Immature natural killer cell (primary cell): ENCODE data around the gene PRUNE2. TPM values are rescaled to one million over a fixed set of nuclear protein-coding genes. Genes with fewer than 3 reads are reported as not detected.
"Not testable (repeated sequence)": the region's sequence is repeated elsewhere in the genome, so short reads cannot be mapped to it uniquely, and the experiment has no call there.

Experiments used
- DNase-seq, 3 donors: peaks; one replicate each; pipeline ENCODE4 v3.0.0; 2022; ENCODE audit warnings: mixed read lengths in 1 of 3
- H3K27ac Mint-ChIP-seq, 6 donors: one replicate each; pipeline ENCODE4 v1.8.0; 2020; ENCODE audit warnings: mixed read lengths in 6 of 6, mild to moderate bottlenecking in 5 of 6, inconsistent platforms in 4 of 6, moderate library complexity in 3 of 6
- H3K27me3 Mint-ChIP-seq, 3 donors: one replicate each; pipeline ENCODE4 v1.8.0; 2020 to 2021; ENCODE audit warnings: low read depth in 3 of 3, mild to moderate bottlenecking in 3 of 3, mixed read lengths in 3 of 3, moderate library complexity in 3 of 3, inconsistent platforms in 1 of 3
- H3K36me3 Mint-ChIP-seq, 3 donors: one replicate each; pipeline ENCODE4 v1.8.0; 2020; ENCODE audit warnings: mixed read lengths in 3 of 3, inconsistent platforms in 2 of 3, mild to moderate bottlenecking in 2 of 3
- H3K4me1 Mint-ChIP-seq, 2 donors: one replicate each; pipeline ENCODE4 v1.8.0; 2020; ENCODE audit warnings: inconsistent platforms in 2 of 2, mild to moderate bottlenecking in 2 of 2, mixed read lengths in 2 of 2, moderate library complexity in 1 of 2
- H3K4me3 Mint-ChIP-seq, 5 donors: one replicate each; pipeline ENCODE4 v1.8.0; 2020; ENCODE audit warnings: mild to moderate bottlenecking in 5 of 5, mixed read lengths in 5 of 5, inconsistent platforms in 3 of 5, moderate library complexity in 3 of 5
- H3K9me3 Mint-ChIP-seq, 6 donors: one replicate each; pipeline ENCODE4 v1.8.0; 2020; ENCODE audit warnings: mild to moderate bottlenecking in 6 of 6, mixed read lengths in 6 of 6, inconsistent platforms in 4 of 6, moderate library complexity in 3 of 6
- polyA plus RNA-seq, 3 donors: library from polyadenylated mRNA; unstranded; fragments of 300-500 nt; fragmentation: Illumina TruSeq; gene quantifications; one replicate each; pipeline ENCODE4 v1.2.3, GENCODE V29; 2021

Gene PRUNE2
- polyA plus RNA-seq, 3 donors from 2014 or later, result 0.11 to 0.24 TPM; not detected in 1

DNA sequence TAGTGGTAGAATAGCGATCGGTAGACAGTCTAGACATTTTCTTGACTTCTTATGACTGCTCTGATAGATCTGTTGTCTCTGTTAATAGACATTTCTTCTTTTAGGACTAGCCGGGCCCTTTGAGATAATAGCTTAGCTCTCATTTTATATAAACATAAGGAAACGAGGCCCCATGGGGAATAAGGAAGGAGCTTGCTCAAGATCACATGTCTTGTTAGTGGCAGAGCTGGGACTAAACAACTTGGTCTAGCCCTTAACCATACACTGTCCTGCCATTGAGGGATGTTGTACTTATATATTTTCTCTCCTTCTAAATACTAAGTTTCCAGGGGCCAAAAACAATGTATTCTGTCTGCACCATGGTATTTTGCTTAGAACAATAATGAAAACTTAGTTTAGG lies 306.9 kb downstream of the PRUNE2 start:
- no peaks in the 10 kb centered on the region for H3K9me3 Mint-ChIP-seq
- no peak overlapping the region for H3K4me3 Mint-ChIP-seq
- peaks cover 0 to 5% (median 0%) of the 10 kb centered on the region in 3 donors for H3K36me3 Mint-ChIP-seq
- H3K27me3 Mint-ChIP-seq, result peaks cover 0 to 3% (median 2%) of the 10 kb centered on the region in 3 donors
- DNase-seq, result no peak
- no peak overlapping the region for H3K27ac Mint-ChIP-seq
- peaks cover 5 to 10% of the 10 kb centered on the region in 2 donors for H3K4me1 Mint-ChIP-seq

DNA sequence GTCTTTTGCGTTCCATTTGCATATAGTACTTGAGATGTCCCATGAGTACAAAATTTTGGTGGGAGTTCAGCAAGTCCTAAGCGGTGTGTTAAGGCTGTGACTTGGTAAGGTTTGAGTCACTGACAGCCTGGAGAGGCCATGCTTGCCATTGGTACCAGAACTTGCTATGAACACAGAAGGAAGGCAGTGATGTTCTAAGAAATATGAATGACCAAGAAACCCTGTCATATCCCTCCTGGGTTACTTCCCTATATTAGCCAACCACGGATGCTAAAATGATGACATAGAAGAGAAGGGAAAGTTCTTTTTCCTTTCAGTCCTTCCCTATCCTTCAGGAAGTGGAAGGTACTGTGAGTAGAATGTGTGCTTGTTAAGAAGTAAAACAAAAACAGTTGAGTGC lies 310.3 kb downstream of the PRUNE2 start:
- Mint-ChIP-seq H3K9me3 (no peaks in the 10 kb centered on the region), H3K4me3 (no peak overlapping the region), H3K27me3 (peaks cover 0 to 4% (median 3%) of the 10 kb centered on the region in 3 donors), H3K27ac (no peak overlapping the region), H3K4me1 (peaks cover 5 to 17% of the 10 kb centered on the region in 2 donors), H3K36me3 (peaks cover 0 to 6% (median 5%) of the 10 kb centered on the region in 3 donors)
- no peak for DNase-seq

DNA sequence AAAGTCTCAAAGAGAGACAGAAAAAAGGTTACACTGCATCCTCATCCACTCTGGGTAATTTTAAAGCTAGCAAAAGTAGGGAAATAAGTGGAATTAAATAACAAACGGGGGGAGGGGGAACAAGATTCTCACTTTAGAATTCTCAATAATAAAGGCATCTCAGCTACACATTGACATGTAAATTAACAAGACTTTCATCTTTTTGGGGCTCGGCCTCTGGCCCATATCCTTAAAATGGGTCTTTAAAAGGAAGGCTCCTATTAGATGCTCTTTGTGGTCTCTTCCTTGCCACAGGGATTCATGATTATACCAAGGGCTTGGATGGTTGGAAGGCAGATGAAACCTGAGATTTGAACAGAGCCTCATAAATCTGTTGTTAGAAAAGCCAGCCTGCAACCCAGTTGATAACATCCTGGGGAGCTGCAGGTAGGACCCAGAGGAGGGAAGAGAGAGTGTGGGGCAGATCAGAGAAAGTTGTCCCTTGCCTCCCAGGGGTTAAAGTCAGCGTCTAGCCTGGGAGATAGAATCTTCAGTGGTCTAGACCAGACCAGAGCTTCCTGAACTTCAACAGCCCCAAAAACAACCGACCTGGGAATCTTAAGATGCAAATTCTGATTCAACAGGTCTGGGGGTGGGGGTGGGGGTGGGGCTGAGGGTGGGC lies 311.0 kb downstream of the PRUNE2 start:
- H3K9me3 Mint-ChIP-seq, result no peaks in the 10 kb centered on the region
- DNase-seq, result no peak
- H3K27me3 Mint-ChIP-seq, result peaks cover 0 to 4% (median 3%) of the 10 kb centered on the region in 3 donors
- peaks cover 5 to 17% of the 10 kb centered on the region in 2 donors for H3K4me1 Mint-ChIP-seq
- peaks cover 0 to 6% (median 5%) of the 10 kb centered on the region in 3 donors for H3K36me3 Mint-ChIP-seq
- H3K4me3 Mint-ChIP-seq, result no peak overlapping the region
- H3K27ac Mint-ChIP-seq, result peak overlapping the region in 1 of 6 donors; percentile 32

- DNase-seq, H3K27me3 Mint-ChIP-seq, H3K27ac Mint-ChIP-seq, H3K9me3 Mint-ChIP-seq, H3K4me3 Mint-ChIP-seq: not testable (repeated sequence)
- Mint-ChIP-seq H3K4me1 (peaks cover 5 to 17% of the 10 kb centered on the region in 2 donors), H3K36me3 (peaks cover 0 to 14% (median 5%) of the 10 kb centered on the region in 3 donors)
Measured at GRCh38 chr9:76593961-76594735, 311.8 kb downstream of the PRUNE2 start.

DNA sequence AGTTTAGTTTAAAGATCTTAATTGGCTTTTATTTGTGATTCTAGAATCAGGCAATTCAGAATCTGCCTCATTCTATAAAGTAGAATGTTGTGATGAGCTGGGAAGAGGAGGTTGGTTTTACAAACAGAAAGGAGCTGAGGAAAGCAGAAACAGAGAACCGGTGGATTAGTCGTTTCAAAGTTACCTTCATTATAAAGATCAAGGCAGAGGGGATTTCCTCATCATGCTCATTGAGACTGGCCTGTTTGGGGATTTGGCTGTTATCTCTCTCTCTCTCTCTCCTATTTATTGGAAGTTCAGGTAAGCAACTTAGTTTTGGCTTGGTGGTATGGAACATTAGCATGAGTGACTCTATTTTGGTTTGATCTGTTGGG lies 313.0 kb downstream of the PRUNE2 start:
- no peak overlapping the region for H3K4me3 Mint-ChIP-seq
- H3K4me1 Mint-ChIP-seq, result peaks cover 5 to 22% of the 10 kb centered on the region in 2 donors
- no peak overlapping the region for H3K27ac Mint-ChIP-seq
- H3K9me3 Mint-ChIP-seq, result no peaks in the 10 kb centered on the region
- peaks cover 0 to 4% (median 3%) of the 10 kb centered on the region in 3 donors for H3K27me3 Mint-ChIP-seq
- H3K36me3 Mint-ChIP-seq, result peaks cover 0 to 15% (median 5%) of the 10 kb centered on the region in 3 donors
- DNase-seq, result no peak

DNA sequence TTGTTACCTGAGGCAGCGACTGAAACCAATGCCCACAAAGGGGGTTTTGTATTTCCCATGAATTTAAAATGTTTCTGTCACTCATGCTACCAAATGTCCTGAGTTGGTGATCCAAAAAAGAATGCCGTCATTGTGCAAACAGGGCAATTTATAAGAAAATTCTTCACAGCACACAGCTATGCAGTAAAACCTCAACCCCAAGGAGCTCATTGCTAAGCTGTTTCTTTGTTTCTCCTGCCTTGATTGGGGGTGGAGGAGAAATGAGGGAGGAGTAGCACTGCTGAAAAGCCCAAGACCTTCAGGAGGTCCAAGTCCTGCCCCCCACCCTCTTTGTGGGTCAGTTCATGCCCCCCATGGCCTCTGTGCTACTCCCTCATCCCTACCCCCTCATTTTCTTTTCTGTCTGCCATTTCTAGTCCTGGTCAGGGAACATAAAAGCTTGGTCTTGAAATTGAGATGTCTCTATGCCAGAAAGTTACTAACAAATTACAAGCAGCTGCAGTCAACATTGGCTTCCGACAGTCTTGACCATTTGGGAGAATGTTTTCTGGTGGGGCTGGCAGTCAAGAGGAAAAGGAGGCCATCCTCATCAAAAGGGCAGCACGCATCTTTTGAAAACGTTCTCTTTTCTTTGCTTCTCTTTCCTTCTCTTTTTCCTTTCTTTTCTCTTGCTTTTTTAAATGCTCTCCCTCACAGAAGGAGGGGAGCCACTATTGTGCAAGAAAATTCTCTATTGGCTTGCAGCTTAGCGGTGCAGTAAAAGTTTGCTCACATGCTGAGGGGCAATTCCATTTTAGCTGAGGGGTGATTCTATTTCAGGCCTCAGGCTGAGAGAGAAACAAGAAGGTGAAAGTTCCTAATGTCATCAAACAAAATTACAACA lies 313.6 kb downstream of the PRUNE2 start:
- Mint-ChIP-seq H3K4me1 (peaks cover 9 to 28% of the 10 kb centered on the region in 2 donors), H3K9me3 (no peaks in the 10 kb centered on the region), H3K36me3 (peaks cover 0 to 18% (median 5%) of the 10 kb centered on the region in 3 donors), H3K4me3 (no peak overlapping the region), H3K27me3 (peaks cover 0 to 4% (median under 1%) of the 10 kb centered on the region in 3 donors), H3K27ac (no peak overlapping the region)
- DNase-seq, result no peak

- H3K4me3 Mint-ChIP-seq, result no peak overlapping the region
- no peak overlapping the region for H3K27ac Mint-ChIP-seq
- no peak for DNase-seq
- H3K4me1 Mint-ChIP-seq, result peaks cover 17 to 37% of the 10 kb centered on the region in 2 donors
- peaks cover 0 to 1% (median 0%) of the 10 kb centered on the region in 3 donors for H3K27me3 Mint-ChIP-seq
- H3K9me3 Mint-ChIP-seq, result no peaks in the 10 kb centered on the region
- peaks cover 0 to 20% (median 5%) of the 10 kb centered on the region in 3 donors for H3K36me3 Mint-ChIP-seq
Measured at GRCh38 chr9:76591256-76591950, 314.5 kb downstream of the PRUNE2 start.

- Mint-ChIP-seq H3K27ac (no peak overlapping the region), H3K4me1 (peaks cover 12 to 28% of the 10 kb centered on the region in 2 donors), H3K27me3 (peaks cover 0 to 1% (median 0%) of the 10 kb centered on the region in 3 donors), H3K36me3 (peaks cover 0 to 20% (median 0%) of the 10 kb centered on the region in 3 donors), H3K9me3 (no peaks in the 10 kb centered on the region), H3K4me3 (no peak overlapping the region)
- DNase-seq, result no peak
Measured at GRCh38 chr9:76588316-76588715, 317.6 kb downstream of the PRUNE2 start.

GRCh38 chr9:76586390-76587314 lies 319.3 kb downstream of the PRUNE2 start:
- no peak for DNase-seq
- Mint-ChIP-seq H3K36me3 (peaks cover 0 to 15% (median 0%) of the 10 kb centered on the region in 3 donors), H3K27me3 (peaks cover 1 to 2% (median 2%) of the 10 kb centered on the region in 3 donors), H3K27ac (peak overlapping the region in 1 of 6 donors; percentile 6), H3K4me3 (no peak overlapping the region), H3K4me1 (peaks cover 13 to 23% of the 10 kb centered on the region in 2 donors), H3K9me3 (no peaks in the 10 kb centered on the region)

DNA sequence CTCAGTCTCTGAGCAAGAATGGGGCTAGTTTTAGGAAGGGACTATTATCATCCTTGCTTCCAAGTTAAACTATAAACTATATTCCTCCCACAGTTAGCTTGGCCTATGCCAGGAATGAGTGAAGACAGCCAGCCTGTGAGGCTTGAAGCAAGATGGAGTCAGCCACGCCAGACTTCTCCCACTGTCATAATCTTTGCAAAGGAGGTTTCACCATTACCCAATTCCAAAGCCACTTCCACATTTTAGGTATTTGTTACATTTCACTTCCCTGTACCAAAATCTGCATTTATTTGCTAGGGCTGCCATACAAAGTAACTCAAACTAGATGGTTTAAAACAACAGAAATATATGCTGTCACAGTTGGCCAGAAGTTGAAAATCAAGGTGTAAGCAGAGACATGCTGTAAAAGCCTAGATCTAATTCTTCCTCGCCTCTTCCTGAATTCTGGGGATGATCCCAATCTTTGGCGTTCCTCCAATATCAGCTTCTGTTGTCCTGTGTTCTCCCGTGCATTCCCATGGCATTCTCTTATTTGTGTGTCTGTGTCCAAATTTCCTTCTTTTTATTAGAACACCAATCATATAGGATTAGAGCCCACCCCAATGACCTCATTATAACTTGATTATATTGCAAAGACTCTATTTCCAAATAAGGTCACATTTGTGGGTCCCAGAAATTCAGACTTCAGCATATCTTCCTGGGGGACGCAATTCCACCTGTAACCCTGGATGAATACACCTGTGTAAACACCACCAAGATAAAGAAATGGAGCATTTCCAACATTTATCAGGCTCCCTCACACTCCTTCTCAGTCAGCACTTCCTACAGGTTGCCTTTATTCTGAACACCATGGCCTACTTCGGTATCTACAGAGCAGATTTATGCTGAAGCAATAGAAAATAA lies 320.2 kb downstream of the PRUNE2 start:
- H3K27me3 Mint-ChIP-seq, result peaks cover 1 to 2% (median 1%) of the 10 kb centered on the region in 3 donors
- no peak overlapping the region for H3K4me3 Mint-ChIP-seq
- H3K4me1 Mint-ChIP-seq, result peaks cover 15 to 26% of the 10 kb centered on the region in 2 donors
- no peaks in the 10 kb centered on the region for H3K9me3 Mint-ChIP-seq
- peaks cover 0 to 17% (median 0%) of the 10 kb centered on the region in 3 donors for H3K36me3 Mint-ChIP-seq
- DNase-seq, result no peak
- no peak overlapping the region for H3K27ac Mint-ChIP-seq

GRCh38 chr9:76583256-76583655 lies 322.7 kb downstream of the PRUNE2 start:
- Mint-ChIP-seq H3K36me3 (peaks cover 0 to 8% (median 0%) of the 10 kb centered on the region in 3 donors), H3K9me3 (no peaks in the 10 kb centered on the region), H3K27me3 (peaks cover 1 to 2% (median 1%) of the 10 kb centered on the region in 3 donors), H3K27ac (no peak overlapping the region), H3K4me1 (peaks cover 23 to 33% of the 10 kb centered on the region in 2 donors), H3K4me3 (no peak overlapping the region)
- no peak for DNase-seq
